ENCODE data around the gene DNAH5.

Gene DNAH5

GRCh38 chr5:13658152-13658551 is 286.3 kb downstream of the DNAH5 start:
- TF ChIP-seq POLR2AphosphoS5 (IDR thresholded peaks at IDR 0.05; ENCODE audit: low read depth, low read length) (no peak), TAF1 (IDR thresholded peaks at IDR 0.05; ENCODE audit: borderline replicate concordance, low read depth, low read length) (no peak), POLR2A (IDR thresholded peaks at IDR 0.05; ENCODE audit: low read depth, low read length) (no peak)
- no peak for DNase-seq (ENCODE audit: insufficient read length)
- no peak for FAIRE-seq

GRCh38 chr5:13653709-13654108 is 290.8 kb downstream of the DNAH5 start:
- no peak for FAIRE-seq
- DNase-seq (ENCODE audit: insufficient read length), result no peak
- no peak for TF ChIP-seq POLR2AphosphoS5 (IDR thresholded peaks at IDR 0.05; ENCODE audit: low read depth, low read length)

GRCh38 chr5:13649656-13650055 is 294.8 kb downstream of the DNAH5 start:
- TF ChIP-seq TAF1 (IDR thresholded peaks at IDR 0.05; ENCODE audit: borderline replicate concordance, low read depth, low read length), result no peak
- TF ChIP-seq POLR2A (IDR thresholded peaks at IDR 0.05; ENCODE audit: low read depth, low read length), result no peak
- TF ChIP-seq POLR2AphosphoS5 (IDR thresholded peaks at IDR 0.05; ENCODE audit: low read depth, low read length), result no peak
- DNase-seq (ENCODE audit: insufficient read length) (no peak), FAIRE-seq (no peak)

GRCh38 chr5:13648822-13649221 is 295.7 kb downstream of the DNAH5 start:
- TF ChIP-seq TAF1 (IDR thresholded peaks at IDR 0.05; ENCODE audit: borderline replicate concordance, low read depth, low read length), result no peak
- no peak for TF ChIP-seq POLR2AphosphoS5 (IDR thresholded peaks at IDR 0.05; ENCODE audit: low read depth, low read length)
- TF ChIP-seq POLR2A (IDR thresholded peaks at IDR 0.05; ENCODE audit: low read depth, low read length), result no peak
- DNase-seq (ENCODE audit: insufficient read length) (no peak), FAIRE-seq (no peak)

GRCh38 chr5:13643734-13644133 is 300.8 kb downstream of the DNAH5 start:
- FAIRE-seq (no peak), DNase-seq (ENCODE audit: insufficient read length) (no peak)
- TF ChIP-seq TAF1 (IDR thresholded peaks at IDR 0.05; ENCODE audit: borderline replicate concordance, low read depth, low read length) (no peak), POLR2A (IDR thresholded peaks at IDR 0.05; ENCODE audit: low read depth, low read length) (no peak), POLR2AphosphoS5 (IDR thresholded peaks at IDR 0.05; ENCODE audit: low read depth, low read length) (no peak)

- FAIRE-seq, result no peak
- no peak for DNase-seq (ENCODE audit: insufficient read length)
- no peak for TF ChIP-seq POLR2AphosphoS5 (IDR thresholded peaks at IDR 0.05; ENCODE audit: low read depth, low read length)
- no peak for TF ChIP-seq TAF1 (IDR thresholded peaks at IDR 0.05; ENCODE audit: borderline replicate concordance, low read depth, low read length)
- TF ChIP-seq POLR2A (IDR thresholded peaks at IDR 0.05; ENCODE audit: low read depth, low read length), result no peak
Observed at GRCh38 chr5:13643196-13643595, 301.3 kb downstream of the DNAH5 start.
